ENCODE data around the gene IRF7. TPM values are rescaled to one million over a fixed set of nuclear protein-coding genes. Genes with fewer than 3 reads are reported as not detected.

IRF7 gene
- total and polyA plus RNA-seq, 2 of the 4 experiments (the other 2 are of a cell fraction): 1.6 to 4.5 TPM

GRCh38 chr11:659532-660085 lies 43.9 kb upstream of the IRF7 start:
- H2BK5ac ChIP-seq (ENCODE audit: low read depth, low read length, poor library complexity, severe bottlenecking): no peak overlapping the region
- in situ Hi-C loops (cut with MboI; ENCODE audit: low sequenced_read_pairs): loop anchor here (5.0 kb wide), 1 partner anchor 78 kb away; no protein-coding TSS in a partner anchor
- no peak overlapping the region for H2BK20ac ChIP-seq (ENCODE audit: low read depth, low read length)
- H3K36me3 ChIP-seq (ENCODE audit: control insufficient read depth, insufficient read depth, low read length): peaks cover 21% of the 10 kb centered on the region
- no peak overlapping the region for H3K27ac ChIP-seq (ENCODE audit: insufficient read depth, low read length)
- H2AK9ac ChIP-seq (replicated peaks; ENCODE audit: low read depth, low read length, poor library complexity): no peak overlapping the region
- DNase-seq (no peak), ATAC-seq (ENCODE audit: low read depth) (no peak)
- no peak overlapping the region for H3K23ac ChIP-seq (ENCODE audit: low read depth, low read length)
- H3K4me2 ChIP-seq (ENCODE audit: low read depth, low read length): no peak overlapping the region
- no peak overlapping the region for H3K4ac ChIP-seq (ENCODE audit: low read depth, low read length)
- H3K9me1 ChIP-seq (ENCODE audit: insufficient read depth, low read length): no peaks in the 10 kb centered on the region
- no peak overlapping the region for H4K8ac ChIP-seq (ENCODE audit: low read depth in 2 of 2, low read length in 2 of 2)
- H3K27me3 ChIP-seq (ENCODE audit: control insufficient read depth, insufficient read depth, low read length): no peaks in the 10 kb centered on the region
- peaks cover 8% of the 10 kb centered on the region for H4K20me1 ChIP-seq (ENCODE audit: insufficient read depth, low read length)
- no peak overlapping the region for H4K5ac ChIP-seq (ENCODE audit: low read depth, low read length)
- no peak overlapping the region for H3K56ac ChIP-seq (ENCODE audit: extremely low read depth, insufficient read depth, low read length)
- H2AFZ ChIP-seq (replicated peaks; ENCODE audit: low read length, poor library complexity): no peak overlapping the region
- CTCF ChIA-PET: no interaction called here
- H2BK120ac ChIP-seq (ENCODE audit: low read depth, low read length): no peak overlapping the region
- no peaks in the 10 kb centered on the region for H3K9me3 ChIP-seq (ENCODE audit: control insufficient read depth, insufficient read depth, low read length)
- H3K9ac ChIP-seq (ENCODE audit: low read depth, low read length): no peak overlapping the region
- no peak overlapping the region for H2AK5ac ChIP-seq (ENCODE audit: low read depth, low read length)
- H2BK15ac ChIP-seq (ENCODE audit: low read depth, low read length): no peak overlapping the region
- peaks cover 8 to 13% of the 10 kb centered on the region in 2 experiments; a peak in 2 of 4 replicates for H3K79me1 ChIP-seq (ENCODE audit: low read depth in 1 of 2, low read length in 2 of 2)
- H3K18ac ChIP-seq (ENCODE audit: low read depth, low read length): no peak overlapping the region
- 94% methylated on average over 10 of the region's 16 CpGs; no CpG with 5 or more reads in 1 of the 2 experiments for WGBS, 2 experiments (ENCODE audit: extremely low coverage in 2 of 2, insufficient read length in 1 of 2)
- intact Hi-C loops (cut with micrococcal nuclease): no loop called here
- H4K91ac ChIP-seq (ENCODE audit: insufficient read depth, low read depth, low read length): no peak overlapping the region
- dilution Hi-C loops (cut with HindIII; ENCODE audit: low sequenced_read_pairs, unreplicated experiment): no loop called here
- no peak for TF ChIP-seq ELK1 (IDR thresholded peaks at IDR 0.05; ENCODE audit: borderline replicate concordance, low read depth, low read length)
- no peak for TF ChIP-seq RCOR1 (IDR thresholded peaks at IDR 0.05; ENCODE audit: insufficient replicate concordance, low read length)
- no peak for TF ChIP-seq NFE2L2 (IDR thresholded peaks at IDR 0.05; ENCODE audit: low read depth, low read length)
- TF ChIP-seq POLR2A (IDR thresholded peaks at IDR 0.05; ENCODE audit: low read depth, low read length): no peak
- TF ChIP-seq USF2 (IDR thresholded peaks at IDR 0.05; ENCODE audit: low read depth, low read length): no peak
- no peak for TF ChIP-seq MXI1 (IDR thresholded peaks at IDR 0.05; ENCODE audit: borderline replicate concordance, low read depth, low read length)
- TF ChIP-seq CHD1 (IDR thresholded peaks at IDR 0.05; ENCODE audit: low read depth, low read length): no peak
- TF ChIP-seq SMC3 (IDR thresholded peaks at IDR 0.05; ENCODE audit: low read depth, low read length): no peak
- H3K4me1 ChIP-seq (ENCODE audit: control insufficient read depth, insufficient read depth, low read length): no peaks in the 10 kb centered on the region
- POLR2A ChIA-PET (ENCODE audit: unreplicated experiment): no interaction called here
- H3K4me3 ChIP-seq (ENCODE audit: insufficient read depth, low read depth, low read length): no peak overlapping the region
- BruUV-seq (replicated peaks): no TSS peak
- H3K14ac ChIP-seq (replicated peaks; ENCODE audit: low read depth, low read length): no peak overlapping the region
